Osteoblast (primary cell): ENCODE data around the gene MATN1. TPM values are rescaled to one million over a fixed set of nuclear protein-coding genes. Genes with fewer than 3 reads are reported as not detected.
A peak's percentile ranks its signal among the peaks of the same experiment; 100 is the strongest.

Experiments used
- DNase-seq: peaks from one replicate; pipeline ENCODE4 v3.0.0; 2011; ENCODE audit warnings: low spot score, mixed read lengths; ENCODE audit not compliant: insufficient read length; ENCODE audit errors: missing footprints
- H2AFZ ChIP-seq: 2 replicates; pipeline ENCODE4 v1.6.0; 2011; ENCODE audit warnings: mild to moderate bottlenecking, low read length
- H3K27ac ChIP-seq: 2 replicates; pipeline ENCODE4 v1.5.1; 2011; ENCODE audit warnings: mild to moderate bottlenecking, low read depth, low read length, moderate library complexity
- H3K27me3 ChIP-seq: 2 replicates; pipeline ENCODE4 v1.6.0; 2012; ENCODE audit warnings: mild to moderate bottlenecking, control low read depth, inconsistent platforms, low read length, moderate library complexity; ENCODE audit not compliant: insufficient read depth
- H3K36me3 ChIP-seq: 2 replicates; pipeline ENCODE4 v1.5.1; 2011; ENCODE audit warnings: mild to moderate bottlenecking, low read length, control low read depth, moderate library complexity; ENCODE audit not compliant: insufficient read depth
- H3K4me1 ChIP-seq: 2 replicates; pipeline ENCODE4 v1.5.1; 2011; ENCODE audit warnings: mild to moderate bottlenecking, low read length, control low read depth, moderate library complexity; ENCODE audit not compliant: insufficient read depth
- H3K4me2 ChIP-seq: 2 replicates; pipeline ENCODE4 v1.6.0; 2011; ENCODE audit warnings: mild to moderate bottlenecking, low read length; ENCODE audit not compliant: insufficient read depth
- H3K4me3 ChIP-seq: fragments of 200-600 bp; sonication (generic); 3 replicates; pipeline ENCODE4 v1.5.1; 2012; ENCODE audit warnings: mild to moderate bottlenecking, low read length, inconsistent platforms; ENCODE audit not compliant: insufficient read depth
- H3K79me2 ChIP-seq: 2 replicates; pipeline ENCODE4 v1.6.0; 2012; ENCODE audit warnings: mild to moderate bottlenecking, low read length, control low read depth, inconsistent platforms; ENCODE audit not compliant: insufficient read depth
- H3K9me3 ChIP-seq: 2 replicates; pipeline ENCODE4 v1.5.1; 2011; ENCODE audit warnings: low read depth, low read length, control low read depth
- H4K20me1 ChIP-seq: 2 replicates; pipeline ENCODE4 v1.6.0; 2012; ENCODE audit warnings: mild to moderate bottlenecking, low read length, control low read depth; ENCODE audit not compliant: insufficient read depth
- CTCF ChIP-seq: IDR thresholded peaks from 2 replicates; pipeline ENCODE4 v1.5.1; 2011; ENCODE audit warnings: mild to moderate bottlenecking, low read depth, low read length, moderate library complexity; ENCODE audit errors: extremely low read depth
- total RNA-seq: library from RNA; depleted of rRNA; stranded (reverse); fragments of >200 nt; gene quantifications from 2 replicates; pipeline ENCODE4 v1.2.3, GENCODE V29; 2012

MATN1 gene
- total RNA-seq, 1 donor, result not detected

GRCh38 chr1:30738040-30738714, 14.8 kb upstream of the MATN1 start:
- Histone ChIP-seq H3K27me3 (no peaks in the 10 kb centered on the region), H3K9me3 (no peaks in the 10 kb centered on the region), H3K4me1 (no peaks in the 10 kb centered on the region), H3K27ac (no peak overlapping the region), H3K4me2 (no peak overlapping the region), H4K20me1 (no peaks in the 10 kb centered on the region), H3K36me3 (no peaks in the 10 kb centered on the region), H3K79me2 (no peaks in the 10 kb centered on the region), H2AFZ (no peak overlapping the region), H3K4me3 (no peak overlapping the region)
- peak; percentile 25 for DNase-seq
- no peak for TF ChIP-seq CTCF

GRCh38 chr1:30737357-30738039, 14.1 kb upstream of the MATN1 start:
- Histone ChIP-seq H3K4me2 (no peak overlapping the region), H3K27ac (no peak overlapping the region), H3K4me1 (no peaks in the 10 kb centered on the region), H3K27me3 (no peaks in the 10 kb centered on the region), H3K4me3 (no peak overlapping the region), H3K79me2 (no peaks in the 10 kb centered on the region), H3K9me3 (no peaks in the 10 kb centered on the region), H2AFZ (no peak overlapping the region), H3K36me3 (no peaks in the 10 kb centered on the region), H4K20me1 (no peaks in the 10 kb centered on the region)
- TF ChIP-seq CTCF, result no peak
- peak; percentile 26 for DNase-seq

- Histone ChIP-seq H2AFZ (no peak overlapping the region), H3K27me3 (no peaks in the 10 kb centered on the region), H3K36me3 (no peaks in the 10 kb centered on the region), H3K9me3 (no peaks in the 10 kb centered on the region), H3K4me2 (no peak overlapping the region), H4K20me1 (no peaks in the 10 kb centered on the region), H3K79me2 (no peaks in the 10 kb centered on the region), H3K4me1 (no peaks in the 10 kb centered on the region), H3K4me3 (no peak overlapping the region), H3K27ac (no peak overlapping the region)
- TF ChIP-seq CTCF, result no peak
- DNase-seq, result peak; percentile 47
These were observed 12.5 kb upstream of the MATN1 start for GRCh38 chr1:30735668-30736498.

- no peaks in the 10 kb centered on the region for H4K20me1 ChIP-seq
These were observed 11.7 kb upstream of the MATN1 start for GRCh38 chr1:30735124-30735523.

More at GRCh38 chr1:30735124-30735523, 11.7 kb upstream of the MATN1 start:
- H3K79me2 ChIP-seq, result no peaks in the 10 kb centered on the region
- H3K36me3 ChIP-seq, result no peaks in the 10 kb centered on the region
- peak; percentile 76 for DNase-seq
- H3K27me3 ChIP-seq, result no peaks in the 10 kb centered on the region
- no peaks in the 10 kb centered on the region for H3K4me1 ChIP-seq
- no peak overlapping the region for H3K27ac ChIP-seq
- no peak overlapping the region for H2AFZ ChIP-seq
- no peak overlapping the region for H3K4me3 ChIP-seq
- TF ChIP-seq CTCF, result no peak
- H3K9me3 ChIP-seq, result no peaks in the 10 kb centered on the region
- H3K4me2 ChIP-seq, result no peak overlapping the region
